IPS DF 6.9 (cell line): ENCODE data around the gene PPP2R5A.

ENCODE experiments used
- DNase-seq: peaks from one replicate; pipeline ENCODE4 v3.0.0-alpha.2; 2013; ENCODE audit warnings: low read depth, low spot score
- H3K27ac ChIP-seq: one replicate; pipeline ENCODE4 v1.5.1; 2013; ENCODE audit warnings: low read length, control low read depth
- H3K27me3 ChIP-seq: 2 replicates; pipeline ENCODE4 v1.6.1; 2013; ENCODE audit warnings: mild to moderate bottlenecking, low read length; ENCODE audit not compliant: control insufficient read depth, insufficient read depth
- H3K36me3 ChIP-seq: 2 replicates; pipeline ENCODE4 v1.6.1; 2013; ENCODE audit warnings: low read length; ENCODE audit not compliant: control insufficient read depth, insufficient read depth
- H3K4me1 ChIP-seq: 2 replicates; pipeline ENCODE4 v1.6.1; 2013; ENCODE audit warnings: low read length; ENCODE audit not compliant: control insufficient read depth, insufficient read depth
- H3K4me3 ChIP-seq: 2 replicates; pipeline ENCODE4 v1.5.1; 2013; ENCODE audit warnings: mild to moderate bottlenecking, low read length
- H3K9me3 ChIP-seq: 2 replicates; pipeline ENCODE4 v1.6.1; 2013; ENCODE audit warnings: low read length, inconsistent platforms; ENCODE audit not compliant: control insufficient read depth, insufficient read depth
- WGBS: extraction: QIAGEN DNeasy Blood & Tissue Kit; methylation state at CpG from one replicate; pipeline ENCODE4 v1.1.7; 2013; ENCODE audit warnings: mixed read lengths, missing lambda C conversion rate; ENCODE audit not compliant: insufficient read length, insufficient coverage; 5-methylcytosine and 5-hydroxymethylcytosine counted together

Gene PPP2R5A

GRCh38 chr1:212247179-212247721 is 38.0 kb upstream of the PPP2R5A start:
- no peaks in the 10 kb centered on the region for H3K9me3 ChIP-seq
- DNase-seq = no peak
- H3K36me3 ChIP-seq = no peaks in the 10 kb centered on the region
- no peaks in the 10 kb centered on the region for H3K4me1 ChIP-seq
- WGBS = no CpG with 5 or more reads among the region's 8 CpGs
- no peak overlapping the region for H3K27ac ChIP-seq
- no peaks in the 10 kb centered on the region for H3K27me3 ChIP-seq
- H3K4me3 ChIP-seq = no peak overlapping the region

- DNase-seq = no peak
- no peak overlapping the region for H3K4me3 ChIP-seq
- no peaks in the 10 kb centered on the region; the same call in 1 of the 2 replicates for H3K27me3 ChIP-seq
- H3K9me3 ChIP-seq = no peaks in the 10 kb centered on the region
- H3K27ac ChIP-seq = no peak overlapping the region
- no peaks in the 10 kb centered on the region for H3K36me3 ChIP-seq
- no CpG with 5 or more reads among the region's 1 CpG for WGBS
- H3K4me1 ChIP-seq = no peaks in the 10 kb centered on the region
These were observed 37.2 kb upstream of the PPP2R5A start for GRCh38 chr1:212247988-212248387.

- no CpG with 5 or more reads among the region's 7 CpGs for WGBS
- Histone ChIP-seq H3K9me3 (no peaks in the 10 kb centered on the region), H3K27ac (no peak overlapping the region), H3K27me3 (no peaks in the 10 kb centered on the region; the same call in 1 of the 2 replicates), H3K36me3 (no peaks in the 10 kb centered on the region), H3K4me3 (no peak overlapping the region), H3K4me1 (no peaks in the 10 kb centered on the region; the same call in none of the 2 replicates)
- no peak for DNase-seq
These were observed 30.3 kb upstream of the PPP2R5A start for GRCh38 chr1:212254853-212255363.

- Histone ChIP-seq H3K27ac (no peak overlapping the region), H3K27me3 (no peaks in the 10 kb centered on the region; the same call in 1 of the 2 replicates), H3K4me1 (no peaks in the 10 kb centered on the region; the same call in none of the 2 replicates), H3K9me3 (no peaks in the 10 kb centered on the region), H3K4me3 (no peak overlapping the region), H3K36me3 (no peaks in the 10 kb centered on the region)
- no CpG with 5 or more reads among the region's 9 CpGs for WGBS
- no peak for DNase-seq
These were observed 29.4 kb upstream of the PPP2R5A start for GRCh38 chr1:212255705-212256307.

GRCh38 chr1:212256369-212256768 is 28.8 kb upstream of the PPP2R5A start:
- Histone ChIP-seq H3K4me1 (no peaks in the 10 kb centered on the region; the same call in none of the 2 replicates), H3K9me3 (no peaks in the 10 kb centered on the region), H3K27me3 (no peaks in the 10 kb centered on the region; the same call in 1 of the 2 replicates), H3K36me3 (no peaks in the 10 kb centered on the region), H3K4me3 (no peak overlapping the region), H3K27ac (no peak overlapping the region)
- WGBS = no CpG with 5 or more reads among the region's 1 CpG
- no peak for DNase-seq

- WGBS = no CpG with 5 or more reads among the region's 4 CpGs
- no peak for DNase-seq
- Histone ChIP-seq H3K36me3 (no peaks in the 10 kb centered on the region), H3K27me3 (no peaks in the 10 kb centered on the region; the same call in 1 of the 2 replicates), H3K4me1 (no peaks in the 10 kb centered on the region; the same call in none of the 2 replicates), H3K4me3 (no peak overlapping the region), H3K9me3 (no peaks in the 10 kb centered on the region), H3K27ac (no peak overlapping the region)
These were observed 28.1 kb upstream of the PPP2R5A start for GRCh38 chr1:212257157-212257556.

GRCh38 chr1:212259693-212260480 is 25.3 kb upstream of the PPP2R5A start:
- Histone ChIP-seq H3K27ac (no peak overlapping the region), H3K9me3 (no peaks in the 10 kb centered on the region), H3K4me3 (no peak overlapping the region), H3K4me1 (no peaks in the 10 kb centered on the region; the same call in none of the 2 replicates), H3K36me3 (no peaks in the 10 kb centered on the region), H3K27me3 (no peaks in the 10 kb centered on the region)
- no CpG with 5 or more reads among the region's 5 CpGs for WGBS
- no peak for DNase-seq

- Histone ChIP-seq H3K4me1 (no peaks in the 10 kb centered on the region; the same call in 1 of the 2 replicates), H3K9me3 (no peaks in the 10 kb centered on the region), H3K27ac (no peak overlapping the region), H3K27me3 (no peaks in the 10 kb centered on the region), H3K4me3 (no peak overlapping the region), H3K36me3 (no peaks in the 10 kb centered on the region)
- no peak for DNase-seq
- no CpG with 5 or more reads among the region's 3 CpGs for WGBS
These were observed 24.5 kb upstream of the PPP2R5A start for GRCh38 chr1:212260557-212261355.

GRCh38 chr1:212261361-212261929 is 23.8 kb upstream of the PPP2R5A start:
- H3K27me3 ChIP-seq = no peaks in the 10 kb centered on the region
- no peaks in the 10 kb centered on the region for H3K36me3 ChIP-seq
- DNase-seq = no peak
- no peaks in the 10 kb centered on the region; the same call in 1 of the 2 replicates for H3K4me1 ChIP-seq
- WGBS = no CpG with 5 or more reads among the region's 2 CpGs
- no peaks in the 10 kb centered on the region for H3K9me3 ChIP-seq
- H3K27ac ChIP-seq = no peak overlapping the region
- no peak overlapping the region for H3K4me3 ChIP-seq
